ENCODE measurements around the gene RNF152.

Gene RNF152

DNA sequence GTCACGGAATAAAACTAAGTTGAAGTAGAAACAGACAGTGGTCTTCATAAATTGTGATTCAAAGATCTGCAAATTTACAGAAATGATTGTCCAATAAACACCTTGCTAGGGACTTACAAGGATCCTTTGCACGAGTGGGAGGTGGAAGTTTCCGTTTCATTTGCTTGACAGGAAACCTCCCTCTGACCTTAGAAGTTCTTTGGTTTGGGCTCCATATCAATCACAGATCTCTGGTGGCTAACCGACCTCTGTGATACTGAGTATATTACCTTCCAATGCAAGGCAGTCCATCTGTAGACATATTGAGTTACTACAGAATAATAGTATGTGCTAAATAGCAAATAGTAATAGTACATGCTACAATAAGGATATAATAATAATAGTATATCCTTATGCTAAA lies 33.7 kb upstream of the RNF152 start:
- no peak for DNase-seq (ENCODE audit: low read depth)
- TF ChIP-seq, protein P1, sequence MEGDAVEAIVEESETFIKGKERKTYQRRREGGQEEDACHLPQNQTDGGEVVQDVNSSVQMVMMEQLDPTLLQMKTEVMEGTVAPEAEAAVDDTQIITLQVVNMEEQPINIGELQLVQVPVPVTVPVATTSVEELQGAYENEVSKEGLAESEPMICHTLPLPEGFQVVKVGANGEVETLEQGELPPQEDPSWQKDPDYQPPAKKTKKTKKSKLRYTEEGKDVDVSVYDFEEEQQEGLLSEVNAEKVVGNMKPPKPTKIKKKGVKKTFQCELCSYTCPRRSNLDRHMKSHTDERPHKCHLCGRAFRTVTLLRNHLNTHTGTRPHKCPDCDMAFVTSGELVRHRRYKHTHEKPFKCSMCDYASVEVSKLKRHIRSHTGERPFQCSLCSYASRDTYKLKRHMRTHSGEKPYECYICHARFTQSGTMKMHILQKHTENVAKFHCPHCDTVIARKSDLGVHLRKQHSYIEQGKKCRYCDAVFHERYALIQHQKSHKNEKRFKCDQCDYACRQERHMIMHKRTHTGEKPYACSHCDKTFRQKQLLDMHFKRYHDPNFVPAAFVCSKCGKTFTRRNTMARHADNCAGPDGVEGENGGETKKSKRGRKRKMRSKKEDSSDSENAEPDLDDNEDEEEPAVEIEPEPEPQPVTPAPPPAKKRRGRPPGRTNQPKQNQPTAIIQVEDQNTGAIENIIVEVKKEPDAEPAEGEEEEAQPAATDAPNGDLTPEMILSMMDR (IDR thresholded peaks at IDR 0.05; ENCODE audit: control insufficient read depth, insufficient read depth, low read depth, low read length, missing control alignments) = no peak
- H3K4me3 ChIP-seq (ENCODE audit: control insufficient read depth, low read depth, low read length) = no peak overlapping the region

DNA sequence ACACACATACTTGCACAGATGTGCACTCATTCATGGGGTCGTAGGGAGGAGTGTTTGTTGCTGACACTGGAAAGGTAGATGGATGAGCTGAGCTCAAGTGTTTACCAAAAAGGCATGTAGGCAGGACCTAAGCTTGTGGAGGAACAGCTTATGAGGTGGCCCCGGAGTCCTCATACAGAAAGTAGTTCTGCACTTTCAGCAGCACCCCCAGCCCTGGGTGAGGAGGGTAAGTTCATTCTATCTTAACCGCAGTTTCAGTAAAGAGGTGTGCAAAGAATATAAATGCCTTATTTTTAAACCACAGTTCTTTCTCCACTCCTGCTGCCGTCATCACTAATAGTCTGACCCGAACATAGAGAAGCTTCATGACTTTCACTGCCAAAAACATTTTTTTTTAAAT lies 31.7 kb upstream of the RNF152 start:
- TF ChIP-seq, protein P1 (IDR thresholded peaks at IDR 0.05; ENCODE audit: control insufficient read depth, insufficient read depth, low read depth, low read length, missing control alignments) = no peak
- H3K4me3 ChIP-seq (ENCODE audit: control insufficient read depth, low read depth, low read length) = no peak overlapping the region
- DNase-seq (ENCODE audit: low read depth) = no peak

DNA sequence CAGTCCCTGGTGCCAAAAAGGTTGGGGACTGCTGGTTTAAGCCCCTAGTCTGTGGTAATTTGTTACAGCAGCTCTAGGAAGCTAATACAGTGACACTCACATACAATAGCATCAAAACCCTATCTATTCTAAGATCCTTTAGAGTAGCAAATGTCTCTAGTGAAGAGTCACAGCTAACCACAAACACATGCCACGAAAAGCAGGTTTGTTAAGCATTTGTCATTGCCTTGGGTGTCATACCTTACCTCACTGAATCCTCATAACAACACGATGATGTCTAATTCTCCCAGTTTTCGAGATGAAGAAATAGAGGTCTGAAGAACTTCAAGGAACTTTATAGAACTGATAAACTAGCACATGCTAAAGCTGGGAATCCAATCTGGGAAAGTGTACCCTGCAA lies 29.6 kb upstream of the RNF152 start:
- no peak overlapping the region for H3K4me3 ChIP-seq (ENCODE audit: control insufficient read depth, low read depth, low read length)
- DNase-seq (ENCODE audit: low read depth) = no peak
- TF ChIP-seq, protein P1 (IDR thresholded peaks at IDR 0.05; ENCODE audit: control insufficient read depth, insufficient read depth, low read depth, low read length, missing control alignments) = no peak

DNA sequence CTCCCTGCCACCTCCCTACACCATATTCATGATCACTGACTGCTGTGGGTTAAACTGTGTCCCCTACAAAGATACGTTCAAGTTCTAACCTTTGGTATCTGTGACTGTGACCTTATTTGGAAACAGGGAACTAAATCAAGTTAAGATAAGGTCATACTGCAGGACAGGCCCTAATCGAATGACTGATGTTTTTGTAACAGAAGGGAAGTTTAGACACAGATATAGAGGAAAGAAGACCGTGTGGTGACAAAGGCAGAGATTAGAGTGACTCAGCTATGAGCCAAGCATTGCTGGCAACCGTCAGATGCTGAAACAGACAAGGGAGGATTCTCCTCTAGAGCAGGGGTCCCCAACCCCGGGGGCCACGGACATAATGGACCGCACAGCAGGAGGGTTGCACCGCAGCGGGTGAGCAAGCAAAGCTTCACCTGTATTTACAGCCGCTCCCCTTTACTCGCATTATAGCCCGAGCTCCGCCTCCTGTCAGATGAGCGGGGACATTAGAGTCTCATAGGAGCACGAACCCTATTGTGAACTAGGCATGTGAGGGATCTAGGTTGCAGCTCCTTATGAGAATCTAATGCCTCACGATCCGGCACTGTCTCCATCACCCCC lies 28.9 kb upstream of the RNF152 start:
- no peak for DNase-seq (ENCODE audit: low read depth)

DNA sequence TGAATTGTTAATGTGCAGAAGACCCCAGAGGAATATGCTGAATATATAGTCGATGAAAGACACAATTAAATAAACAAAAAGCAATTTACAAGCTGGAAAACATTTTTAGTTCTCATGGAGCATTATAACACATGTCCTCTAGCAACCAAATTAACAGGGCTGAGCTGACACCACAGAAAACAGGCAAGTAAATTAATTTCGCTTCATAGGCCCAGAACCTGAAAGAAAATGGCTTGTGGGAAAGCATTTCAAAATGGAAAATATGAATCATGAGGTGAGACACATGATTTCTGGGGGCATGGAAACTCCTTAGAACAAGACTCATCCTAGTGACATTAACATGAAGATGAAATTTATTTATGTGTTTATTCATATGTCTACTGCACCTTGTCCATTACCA lies 25.0 kb upstream of the RNF152 start:
- TF ChIP-seq, protein P1 (IDR thresholded peaks at IDR 0.05; ENCODE audit: control insufficient read depth, insufficient read depth, low read depth, low read length, missing control alignments) = no peak
- DNase-seq (ENCODE audit: low read depth) = no peak
- no peak overlapping the region for H3K4me3 ChIP-seq (ENCODE audit: control insufficient read depth, low read depth, low read length)

More for the DNA sequence above, 28.9 kb upstream of the RNF152 start:
- TF ChIP-seq, protein P1 (IDR thresholded peaks at IDR 0.05; ENCODE audit: control insufficient read depth, insufficient read depth, low read depth, low read length, missing control alignments) = no peak
- no peak overlapping the region for H3K4me3 ChIP-seq (ENCODE audit: control insufficient read depth, low read depth, low read length)

DNA sequence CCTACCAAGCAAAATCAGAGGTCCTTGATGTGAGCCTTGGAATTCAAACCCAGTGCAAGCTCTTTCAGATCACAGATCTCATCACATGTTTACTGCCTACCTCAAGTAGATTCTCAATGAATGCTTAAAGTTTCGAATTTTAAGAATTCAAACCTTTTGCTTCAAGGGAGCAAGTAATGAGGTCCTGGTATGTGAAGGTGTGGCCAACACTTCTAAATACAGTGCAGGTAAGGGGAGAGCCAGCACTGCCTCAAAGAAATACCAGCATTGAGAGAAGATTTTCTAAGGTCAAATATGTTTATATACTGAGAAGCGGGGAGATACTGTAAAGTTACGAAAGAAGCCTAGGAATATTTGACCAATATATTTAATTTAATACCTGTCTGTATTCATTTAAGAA lies 19.7 kb upstream of the RNF152 start:
- TF ChIP-seq, protein P1 (IDR thresholded peaks at IDR 0.05; ENCODE audit: control insufficient read depth, insufficient read depth, low read depth, low read length, missing control alignments) = no peak
- no peak for DNase-seq (ENCODE audit: low read depth)
- H3K4me3 ChIP-seq (ENCODE audit: control insufficient read depth, low read depth, low read length) = no peak overlapping the region

DNA sequence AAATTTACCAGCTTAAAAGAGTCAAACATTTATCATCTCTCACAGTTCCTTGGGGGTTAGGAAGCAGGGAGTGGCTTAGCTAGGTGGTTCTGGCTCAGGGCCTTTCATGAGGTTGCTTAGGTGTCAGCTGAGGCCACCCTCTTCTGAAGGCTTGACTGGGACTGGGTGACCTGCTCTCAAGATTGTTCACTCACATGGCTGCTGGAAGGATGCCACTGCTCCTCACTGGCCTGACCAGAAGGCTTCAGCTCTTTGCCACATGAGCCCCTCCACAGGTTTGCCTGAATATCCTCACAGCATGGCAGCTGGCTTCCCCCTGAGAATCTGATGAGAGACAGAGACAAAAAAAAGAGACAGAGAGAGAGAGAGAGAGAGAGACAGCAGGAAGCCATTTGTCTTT lies 17.3 kb upstream of the RNF152 start:
- TF ChIP-seq, protein P1 (IDR thresholded peaks at IDR 0.05; ENCODE audit: control insufficient read depth, insufficient read depth, low read depth, low read length, missing control alignments) = no peak
- DNase-seq (ENCODE audit: low read depth) = no peak
- no peak overlapping the region for H3K4me3 ChIP-seq (ENCODE audit: control insufficient read depth, low read depth, low read length)

Data from AG09309 (cell line).